ENCODE results near the gene LAMC2.

- TF ChIP-seq POLR2A (IDR thresholded peaks at IDR 0.05), result no peak
- TF ChIP-seq, protein P1, sequence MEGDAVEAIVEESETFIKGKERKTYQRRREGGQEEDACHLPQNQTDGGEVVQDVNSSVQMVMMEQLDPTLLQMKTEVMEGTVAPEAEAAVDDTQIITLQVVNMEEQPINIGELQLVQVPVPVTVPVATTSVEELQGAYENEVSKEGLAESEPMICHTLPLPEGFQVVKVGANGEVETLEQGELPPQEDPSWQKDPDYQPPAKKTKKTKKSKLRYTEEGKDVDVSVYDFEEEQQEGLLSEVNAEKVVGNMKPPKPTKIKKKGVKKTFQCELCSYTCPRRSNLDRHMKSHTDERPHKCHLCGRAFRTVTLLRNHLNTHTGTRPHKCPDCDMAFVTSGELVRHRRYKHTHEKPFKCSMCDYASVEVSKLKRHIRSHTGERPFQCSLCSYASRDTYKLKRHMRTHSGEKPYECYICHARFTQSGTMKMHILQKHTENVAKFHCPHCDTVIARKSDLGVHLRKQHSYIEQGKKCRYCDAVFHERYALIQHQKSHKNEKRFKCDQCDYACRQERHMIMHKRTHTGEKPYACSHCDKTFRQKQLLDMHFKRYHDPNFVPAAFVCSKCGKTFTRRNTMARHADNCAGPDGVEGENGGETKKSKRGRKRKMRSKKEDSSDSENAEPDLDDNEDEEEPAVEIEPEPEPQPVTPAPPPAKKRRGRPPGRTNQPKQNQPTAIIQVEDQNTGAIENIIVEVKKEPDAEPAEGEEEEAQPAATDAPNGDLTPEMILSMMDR (IDR thresholded peaks at IDR 0.05), result no peak
Measured at GRCh38 chr1:183218971-183219615, 33.0 kb downstream of the LAMC2 start.
